HEK293 (cell line): ENCODE data around the gene CLASP1.
"Not testable (repeated sequence)": the region's sequence is repeated elsewhere in the genome, so short reads cannot be mapped to it uniquely, and the experiment has no call there.

ENCODE experiments used
- CTCF ChIP-seq: fragments of 450-650 bp; formaldehyde crosslinking; IDR thresholded peaks from 2 replicates; pipeline ENCODE4 v1.5.1; 2016; ENCODE audit warnings: missing biosample characterization, missing genetic modification characterization
- ELK4 ChIP-seq: IDR thresholded peaks from 2 replicates; pipeline ENCODE4 v1.6.1; 2011; ENCODE audit warnings: mild to moderate bottlenecking, low read depth, low read length, borderline replicate concordance
- HOXA7 ChIP-seq: sonication (generic); formaldehyde crosslinking; IDR thresholded peaks from 2 replicates; pipeline ENCODE4 v1.8.1; 2022; ENCODE audit warnings: missing genetic modification reagents, borderline replicate concordance
- RBAK ChIP-seq: fragments of 450-650 bp; formaldehyde crosslinking; IDR thresholded peaks from 2 replicates; pipeline ENCODE4 v1.5.1; 2016; ENCODE audit warnings: missing biosample characterization, missing genetic modification characterization
- SCRT2 ChIP-seq: fragments of 450-650 bp; formaldehyde crosslinking; IDR thresholded peaks from 2 replicates; pipeline ENCODE4 v1.5.1; 2016; ENCODE audit warnings: missing biosample characterization, missing genetic modification characterization
- YY1 ChIP-seq: fragments of 450-650 bp; formaldehyde crosslinking; IDR thresholded peaks from 2 replicates; pipeline ENCODE4 v1.5.1; 2018; ENCODE audit warnings: missing biosample characterization, missing genetic modification characterization
- ZBTB8A ChIP-seq: fragments of 450-650 bp; formaldehyde crosslinking; IDR thresholded peaks from 2 replicates; pipeline ENCODE4 v1.5.1; 2016; ENCODE audit warnings: missing biosample characterization, missing genetic modification characterization
- ZNF155 ChIP-seq: fragments of 450-650 bp; formaldehyde crosslinking; IDR thresholded peaks from 2 replicates; pipeline ENCODE4 v1.5.1; 2016; ENCODE audit warnings: missing biosample characterization, missing genetic modification characterization
- ZNF239 ChIP-seq: fragments of 450-650 bp; formaldehyde crosslinking; IDR thresholded peaks from 2 replicates; pipeline ENCODE4 v1.5.1; 2016; ENCODE audit warnings: missing biosample characterization, missing genetic modification characterization
- ZNF433 ChIP-seq: fragments of 450-650 bp; formaldehyde crosslinking; IDR thresholded peaks from 2 replicates; pipeline ENCODE4 v1.5.1; 2016; ENCODE audit warnings: missing biosample characterization, missing genetic modification characterization, low read depth
- ZNF530 ChIP-seq: fragments of 450-650 bp; formaldehyde crosslinking; IDR thresholded peaks from 2 replicates; pipeline ENCODE4 v1.5.1; 2016; ENCODE audit warnings: low read depth, missing biosample characterization, missing genetic modification characterization
- ZNF629 ChIP-seq: fragments of 450-650 bp; formaldehyde crosslinking; IDR thresholded peaks from 2 replicates; pipeline ENCODE4 v1.5.1; 2017; ENCODE audit warnings: missing biosample characterization, missing genetic modification characterization
- ZNF747 ChIP-seq: fragments of 450-650 bp; formaldehyde crosslinking; IDR thresholded peaks from 2 replicates; pipeline ENCODE4 v1.5.1; 2016; ENCODE audit warnings: missing biosample characterization, missing genetic modification characterization

DNA sequence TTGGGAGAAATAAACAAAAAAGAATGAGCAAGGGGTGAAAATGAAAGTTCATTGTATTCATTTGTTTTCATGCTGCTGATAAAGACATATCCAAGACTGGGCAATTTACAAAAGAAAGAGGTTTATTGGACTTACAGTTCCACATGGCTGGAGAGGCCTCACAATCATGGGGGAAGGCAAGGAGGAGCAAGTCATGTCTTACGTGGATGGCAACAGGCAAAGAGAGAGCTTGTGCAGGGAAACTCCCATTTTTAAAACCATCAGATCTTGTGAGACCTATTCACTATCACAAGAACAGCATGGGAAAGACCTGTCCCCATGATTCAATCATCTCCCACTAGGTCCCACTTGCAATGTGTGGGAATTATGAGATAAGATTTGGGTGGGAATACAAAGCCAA is 85.5 kb downstream of the CLASP1 start:
- TF ChIP-seq RBAK (tag by site-specific recombination); ZNF433 (tag by site-specific recombination); YY1 (tag by site-specific recombination); CTCF (tag by site-specific recombination); HOXA7 (CRISPR knock-in tag); ELK4; ZNF747 (tag by site-specific recombination); ZNF239; ZNF629 (tag by site-specific recombination); ZNF530 (tag by site-specific recombination); SCRT2 (tag by site-specific recombination); ZBTB8A (tag by site-specific recombination); ZNF155 (tag by site-specific recombination): not testable (repeated sequence)
